Gastroesophageal sphincter (tissue), 3 donors: ENCODE measurements around the gene CXCR4.

Experiments used
- CTCF ChIP-seq, 4 experiments: fragments of 200-600 bp in 2 of 4; fragments of 450-650 bp in 2 of 4; sonication (generic) in 1 of 4; IDR thresholded peaks; one replicate each; pipeline ENCODE4 v1.5.1; 2017 to 2019; ENCODE audit warnings: antibody characterized with exemption in 4 of 4, mild to moderate bottlenecking in 2 of 4, moderate library complexity in 2 of 4
- POLR2A ChIP-seq, 2 donors: fragments of 450-650 bp; IDR thresholded peaks; one replicate each; pipeline ENCODE4 v1.6.1; 2017; ENCODE audit warnings: antibody characterized with exemption in 2 of 2, mild to moderate bottlenecking in 2 of 2, moderate library complexity in 1 of 2

- TF ChIP-seq CTCF (IDR thresholded peaks at IDR 0.05) (no peak), POLR2A (IDR thresholded peaks at IDR 0.05) (no peak)
Measured at GRCh38 chr2:136136931-136137330, 19.0 kb upstream of the CXCR4 start.
